GM19238 (cell line): Measurements from ENCODE around the gene ARL1.
"Not testable (repeated sequence)": the region's sequence is repeated elsewhere in the genome, so short reads cannot be mapped to it uniquely, and the experiment has no call there.

Experiments
- DNase-seq: peaks from one replicate; pipeline ENCODE4 v3.0.0; 2011; ENCODE audit warnings: low spot score; ENCODE audit not compliant: insufficient read length

Gene ARL1

DNA sequence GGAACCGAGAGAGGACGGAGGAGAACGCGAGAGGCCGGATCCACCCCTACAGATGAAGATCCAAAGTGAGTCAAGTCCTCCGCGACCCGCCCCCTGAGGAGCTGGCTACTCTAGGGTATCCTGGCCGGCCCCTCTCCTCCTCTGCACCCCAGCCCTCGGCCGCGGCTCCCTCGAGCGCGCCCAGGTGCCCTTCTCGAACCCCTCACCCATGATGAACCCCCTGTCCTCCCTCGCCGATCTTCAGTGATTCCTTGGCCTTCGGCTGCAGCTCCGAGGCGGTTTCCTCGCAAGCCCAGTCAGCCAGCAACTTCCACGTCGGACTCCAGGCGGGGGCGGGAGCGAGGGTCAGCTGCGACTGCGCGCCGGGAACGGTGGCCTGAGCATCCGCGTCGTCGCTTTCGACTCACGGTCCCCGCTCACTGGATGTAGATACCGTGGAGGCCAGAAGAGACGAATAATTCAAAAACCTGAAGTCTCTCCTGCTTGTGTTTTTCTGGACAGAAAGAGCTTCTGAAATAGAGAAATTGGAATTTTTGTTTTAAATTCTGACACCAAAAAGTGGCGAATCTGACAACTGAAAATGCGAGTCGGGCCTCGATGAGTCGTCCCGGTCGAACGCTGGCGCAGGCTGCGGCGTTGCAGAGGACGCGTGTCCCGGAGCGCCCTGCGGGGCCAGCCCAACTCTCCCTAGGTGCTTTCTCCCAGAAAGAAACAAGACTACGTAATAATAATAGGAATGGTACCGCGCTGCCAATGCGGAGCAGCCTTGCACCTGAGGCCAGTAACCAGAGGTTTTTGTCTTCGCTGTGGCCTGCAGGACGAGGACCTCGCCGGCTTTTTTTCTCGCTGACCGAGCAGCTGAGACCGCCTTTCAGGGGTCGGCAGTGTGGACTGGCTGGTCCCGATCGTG, at the start of gene ARL1:
Gene ARL1, minus strand, starts transcription at position 337 of the 910 bp plus-strand sequence. Its CDS starts 127 bp downstream, at position 210.
- peak; percentile 72 for DNase-seq

DNA sequence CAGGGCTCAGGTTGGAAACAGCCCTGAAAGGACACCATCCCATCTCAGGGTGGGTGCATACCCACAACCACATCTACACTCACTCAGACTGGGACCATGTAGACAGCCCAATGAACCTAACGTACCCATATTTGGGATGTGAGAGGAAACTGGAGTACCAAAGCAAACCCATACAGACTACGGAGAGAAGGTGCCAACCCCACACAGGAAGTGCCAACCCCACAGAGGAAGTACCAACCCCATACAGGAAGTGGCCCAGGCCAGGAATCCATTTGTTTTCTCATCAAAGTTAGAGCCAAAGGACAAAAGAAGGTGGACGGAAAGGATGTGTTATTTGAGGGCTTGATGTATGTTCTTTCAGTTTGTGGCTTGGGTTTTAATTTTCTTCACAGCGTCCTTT, 48.1 kb upstream of the ARL1 start:
- DNase-seq, result no peak

DNA sequence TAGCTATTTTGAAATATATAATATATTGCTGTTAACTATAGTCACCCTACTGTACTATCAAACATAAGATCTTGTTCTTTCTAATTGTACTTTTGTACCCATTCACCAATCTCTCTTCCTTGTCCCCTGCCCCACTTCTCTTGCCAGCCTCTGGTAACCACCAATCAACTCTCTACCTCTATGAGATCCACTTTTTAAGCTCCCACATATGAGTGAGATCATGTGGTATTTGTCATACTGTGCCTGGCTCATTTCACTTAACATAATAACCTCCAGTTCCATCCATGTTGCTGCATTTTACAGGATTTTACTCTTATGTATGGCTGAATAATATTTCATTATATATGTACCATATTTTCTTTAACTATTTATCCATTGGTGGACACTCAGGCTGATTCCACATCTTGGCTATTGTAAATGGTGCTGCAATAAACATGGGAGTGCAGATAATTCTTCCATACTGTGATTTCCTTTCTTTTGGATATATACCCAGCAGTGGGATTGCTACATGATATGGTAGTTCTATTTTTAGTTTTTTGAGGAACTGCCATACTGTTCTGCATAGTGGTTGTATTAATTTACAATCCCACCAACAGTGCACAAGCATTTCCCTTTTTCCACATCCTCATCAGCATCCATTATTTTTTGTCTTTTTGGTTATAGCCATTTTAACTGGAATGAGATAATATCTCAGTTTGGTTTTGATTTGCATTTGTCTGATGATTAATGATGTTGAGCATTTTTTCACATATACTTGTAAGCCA, 34.1 kb upstream of the ARL1 start:
- DNase-seq, result no peak

DNA sequence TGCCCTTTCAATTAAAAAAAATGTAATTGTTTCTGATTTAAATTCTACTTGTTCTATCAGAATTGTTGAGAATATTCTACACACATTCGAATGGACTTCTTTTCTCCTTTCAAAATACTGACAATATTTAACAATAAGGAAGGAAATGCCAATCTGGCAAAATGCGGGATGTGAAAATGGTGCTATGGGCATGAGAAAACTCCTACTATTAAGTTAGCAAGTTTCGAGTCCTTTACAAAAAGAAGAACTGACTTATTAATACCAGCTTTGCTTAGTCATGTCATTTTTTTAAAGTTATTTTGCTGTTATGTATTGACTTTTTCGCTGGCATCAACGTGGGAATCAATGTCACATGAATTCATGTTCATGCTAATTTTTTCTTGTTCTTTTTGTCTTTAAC, 31.7 kb upstream of the ARL1 start:
- no peak for DNase-seq

DNA sequence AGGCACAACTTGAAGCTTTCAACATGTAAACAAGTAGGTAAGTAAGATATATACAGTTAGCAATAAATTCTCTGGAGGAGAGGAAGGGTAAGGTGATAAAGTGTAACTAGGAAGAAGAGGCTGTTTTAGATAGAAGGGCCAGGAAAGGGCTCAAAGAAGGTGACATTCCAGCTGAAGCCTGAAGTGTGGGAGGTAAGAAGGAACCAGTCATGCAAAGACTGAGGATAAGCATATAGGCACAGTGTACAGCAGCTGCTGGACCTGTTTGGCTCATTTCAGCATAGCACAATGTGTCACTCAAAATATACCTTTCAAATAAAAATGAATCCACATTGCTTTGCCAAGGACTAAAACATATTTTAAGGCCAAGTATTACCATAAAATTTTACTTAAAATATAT, 28.6 kb upstream of the ARL1 start:
- no peak for DNase-seq

DNA sequence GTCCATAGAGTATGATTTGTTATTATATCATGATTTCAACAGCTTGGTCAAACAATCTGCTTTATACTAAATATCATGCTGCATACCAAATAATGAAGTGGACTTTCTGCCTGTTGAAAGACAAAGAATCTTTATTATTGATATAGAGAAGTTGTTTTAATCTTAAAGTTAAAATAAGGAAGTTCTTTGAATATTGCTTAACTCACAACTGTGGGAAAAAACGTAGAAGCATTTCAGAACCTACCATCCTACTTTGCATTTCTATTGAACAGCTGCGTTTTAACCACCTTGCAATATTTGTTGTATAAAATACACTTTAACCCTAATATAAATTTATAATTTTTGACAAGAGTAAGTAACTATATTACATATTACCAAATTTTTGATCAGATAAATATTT, 22.9 kb upstream of the ARL1 start:
- DNase-seq, result no peak

DNA sequence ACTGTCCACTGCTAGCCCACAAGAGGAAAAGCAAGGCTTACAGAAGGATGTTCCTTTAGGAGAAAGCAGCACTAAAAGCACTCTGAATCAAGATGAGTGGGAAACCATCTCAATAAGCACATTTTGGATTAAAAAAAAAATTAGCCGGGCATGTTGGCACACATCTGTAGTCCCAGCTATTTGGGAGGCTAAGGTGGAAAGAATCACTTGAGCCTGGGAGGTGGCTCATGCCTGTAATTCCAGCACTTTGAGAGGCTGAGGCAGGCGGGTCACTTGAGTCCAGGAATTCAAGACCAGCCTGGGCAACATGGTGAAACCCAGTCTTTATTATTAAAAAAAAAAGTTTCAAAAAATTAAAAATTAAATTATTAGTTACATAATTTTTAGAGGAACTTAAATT, 17.0 kb upstream of the ARL1 start:
- no peak for DNase-seq

DNA sequence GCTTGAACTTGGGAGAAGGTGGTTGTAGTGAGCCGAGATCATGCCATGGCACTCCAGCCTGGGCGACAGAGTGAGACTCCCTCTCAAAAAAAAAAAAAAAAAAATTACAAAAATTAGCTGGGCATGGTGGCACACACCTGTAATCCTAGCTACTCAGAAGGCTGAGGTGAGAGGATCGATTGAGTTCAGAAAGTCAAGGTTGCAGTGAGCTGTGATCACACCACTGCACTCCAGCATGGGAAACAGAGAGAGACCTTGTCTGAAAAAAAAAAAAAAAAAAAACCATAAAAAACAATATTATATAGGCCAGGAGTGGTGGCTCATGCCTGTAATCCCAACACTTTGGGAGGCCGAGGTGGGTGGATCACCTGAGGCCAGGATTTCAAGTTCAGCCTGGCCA, 14.5 kb upstream of the ARL1 start:
- DNase-seq, result not testable (repeated sequence)

DNA sequence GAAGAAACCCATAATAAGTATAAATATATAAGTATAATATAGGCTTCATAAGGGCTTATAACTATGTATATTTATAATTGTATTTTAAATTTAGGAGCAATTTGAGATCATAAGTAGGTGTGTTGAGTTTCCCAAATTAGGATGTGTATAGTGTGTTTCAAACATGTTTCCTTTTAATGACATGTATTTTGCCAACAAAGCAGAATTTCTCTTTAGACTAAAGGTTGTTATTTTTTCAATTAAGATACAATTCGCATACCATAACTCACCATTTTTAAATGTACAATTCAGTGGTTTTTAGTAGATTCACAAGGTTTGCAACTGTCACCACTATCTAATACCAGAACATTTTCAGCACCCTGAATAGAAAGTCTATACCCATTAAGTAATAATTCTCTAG, 7.7 kb upstream of the ARL1 start:
- DNase-seq, result no peak

DNA sequence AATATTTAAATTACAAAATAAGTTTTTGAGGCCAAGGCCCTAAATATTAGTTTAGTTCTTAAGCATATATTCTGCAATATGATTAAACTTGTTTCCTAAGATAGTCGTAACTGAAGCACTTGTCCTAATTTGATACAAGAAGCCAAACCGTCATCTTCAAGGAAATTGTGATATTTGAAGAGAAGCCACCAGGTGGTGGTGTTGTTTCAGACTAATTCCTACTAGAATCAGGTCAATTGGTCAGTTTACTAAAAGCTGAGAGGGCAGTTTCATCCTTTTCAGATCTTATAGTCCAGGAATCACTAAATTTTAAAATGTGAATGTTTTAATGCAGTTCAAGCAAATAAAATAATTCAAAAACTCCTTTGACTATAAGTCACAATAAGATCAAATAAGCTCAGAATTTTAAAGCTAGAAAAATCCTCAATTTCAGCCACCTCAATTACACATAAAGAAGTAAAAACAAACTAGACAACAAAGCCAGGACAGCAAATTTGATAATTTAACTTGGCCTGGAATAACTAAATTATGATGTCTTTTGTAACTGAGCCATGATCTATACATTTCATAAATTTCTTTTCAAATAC, 7.1 kb upstream of the ARL1 start:
- peak; percentile 15 for DNase-seq

DNA sequence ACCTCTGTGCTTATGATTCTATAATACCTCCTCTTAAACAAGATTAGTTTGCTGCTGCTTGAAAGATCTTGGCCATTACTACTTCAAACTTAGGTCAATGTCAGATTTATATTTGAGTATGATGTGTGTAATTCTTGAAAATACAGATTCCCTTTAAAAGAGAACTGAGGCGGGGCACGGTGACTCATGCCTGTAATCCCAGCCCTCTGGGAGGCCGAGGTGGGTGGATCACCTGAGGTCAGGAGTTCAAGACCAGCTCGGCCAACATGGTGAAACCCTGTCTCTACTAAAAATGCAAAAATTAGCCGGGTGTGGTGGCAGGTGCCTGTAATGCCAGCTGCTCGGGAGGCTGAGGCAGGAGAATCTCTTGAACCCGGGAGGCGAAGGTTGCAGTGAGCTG, 2.6 kb upstream of the ARL1 start:
- DNase-seq, result not testable (repeated sequence)

DNA sequence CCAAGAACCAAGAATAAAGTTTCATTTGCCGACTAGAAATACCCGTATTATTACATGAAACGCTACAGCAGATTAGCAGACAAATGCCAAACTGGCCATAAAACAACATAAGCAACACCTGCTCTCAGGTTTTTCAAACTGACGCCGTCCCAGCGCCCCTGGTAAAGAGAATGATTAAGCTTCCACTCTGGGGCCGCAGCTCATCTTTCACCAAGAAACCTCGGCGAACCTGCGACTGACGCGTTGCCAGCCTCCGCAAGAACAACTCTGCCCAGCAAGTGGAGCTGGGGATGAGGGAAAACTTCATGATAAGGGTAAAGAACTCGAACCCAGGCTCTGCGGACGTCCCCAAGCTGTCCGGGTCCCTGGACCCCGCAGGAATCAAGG, 530 bp downstream of the ARL1 start:
- DNase-seq, result no peak

DNA sequence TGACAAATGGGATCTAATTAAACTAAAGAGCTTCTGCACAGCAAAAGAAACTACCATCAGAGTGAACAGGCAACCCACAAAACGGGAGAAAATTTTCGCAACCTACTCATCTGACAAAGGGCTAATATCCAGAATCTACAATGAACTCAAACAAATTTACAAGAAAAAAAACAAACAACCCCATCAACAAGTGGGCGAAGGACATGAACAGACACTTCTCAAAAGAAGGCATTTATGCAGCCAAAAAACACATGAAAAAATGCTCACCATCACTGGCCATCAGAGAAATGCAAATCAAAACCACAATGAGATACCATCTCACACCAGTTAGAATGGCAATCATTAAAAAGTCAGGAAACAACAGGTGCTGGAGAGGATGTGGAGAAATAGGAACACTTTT, 16.4 kb downstream of the ARL1 start:
- not testable (repeated sequence) for DNase-seq

DNA sequence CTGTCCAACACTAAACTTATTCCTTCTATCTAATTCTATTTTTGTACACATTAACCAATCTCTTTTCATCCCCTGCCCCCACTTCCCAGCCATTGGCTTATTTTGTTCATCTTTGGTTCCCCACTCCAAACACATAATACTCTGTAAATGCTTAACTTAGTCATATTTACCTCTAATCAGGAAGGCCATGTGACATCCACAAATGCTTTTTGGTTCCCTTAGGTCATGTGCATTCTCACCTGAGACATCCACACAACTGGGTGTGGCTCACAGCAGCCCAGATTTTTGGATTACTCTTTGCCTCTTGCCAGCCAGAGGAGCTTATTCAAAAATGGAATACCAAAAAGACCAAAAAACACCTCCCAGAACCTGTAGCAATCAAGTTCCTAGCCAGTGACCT, 28.4 kb downstream of the ARL1 start:
- DNase-seq, result no peak

DNA sequence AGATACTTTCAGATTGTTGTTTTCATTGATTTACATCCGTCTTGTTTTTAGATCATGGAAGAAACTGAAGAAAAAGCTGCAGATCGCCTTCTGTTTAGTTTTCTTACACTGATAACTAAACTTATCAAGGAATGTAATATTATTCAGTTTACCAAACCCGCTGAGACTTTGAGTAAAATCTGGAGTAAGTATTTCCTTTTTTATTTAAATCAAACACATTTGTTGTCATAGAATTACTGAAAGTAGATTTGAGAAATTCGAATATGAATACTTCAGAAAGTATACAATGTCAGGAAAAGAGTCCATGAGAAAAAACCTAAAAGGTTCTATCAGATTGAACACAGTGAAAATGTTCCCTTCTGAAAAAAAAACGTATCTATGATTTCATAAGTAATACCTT, 32.0 kb downstream of the ARL1 start:
- no peak for DNase-seq

DNA sequence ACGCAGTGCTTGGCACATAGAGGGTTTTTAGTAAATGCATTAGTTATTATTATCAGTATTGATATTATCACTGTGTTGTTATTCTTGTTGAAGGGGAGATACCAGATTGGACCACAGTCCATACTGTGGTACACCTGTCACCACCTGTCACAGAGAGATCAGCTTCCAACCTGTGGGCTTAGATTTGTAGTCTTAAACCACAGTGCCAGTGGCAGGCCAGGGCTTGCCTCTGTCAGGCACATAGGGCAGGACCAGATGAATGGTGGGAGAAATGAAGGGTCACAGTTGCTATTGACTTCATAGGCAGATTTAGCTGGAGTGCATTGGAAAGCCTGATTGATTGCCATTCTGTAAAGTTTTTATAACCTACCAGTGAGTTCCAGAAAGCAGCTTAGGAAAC, 35.1 kb downstream of the ARL1 start:
- no peak for DNase-seq

DNA sequence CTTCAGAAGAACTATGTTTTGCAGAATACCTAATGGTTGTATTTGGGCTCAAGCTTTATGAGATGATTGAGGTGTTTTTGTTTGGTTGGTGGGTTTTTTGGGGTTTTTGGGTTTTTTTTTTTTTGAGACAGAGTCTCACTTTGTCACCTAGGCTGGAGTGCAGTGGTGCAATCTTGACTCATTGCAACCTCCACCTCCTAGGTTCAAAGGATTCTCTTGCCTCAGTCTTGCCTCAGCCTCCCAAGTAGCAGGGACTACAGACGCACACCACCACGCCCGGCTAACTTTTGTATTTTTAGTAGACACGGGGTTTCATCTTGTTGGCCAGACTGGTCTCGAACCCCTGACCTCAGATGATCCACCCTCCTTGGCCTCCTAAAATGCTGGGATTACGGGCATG, 39.6 kb downstream of the ARL1 start:
- DNase-seq, result no peak

DNA sequence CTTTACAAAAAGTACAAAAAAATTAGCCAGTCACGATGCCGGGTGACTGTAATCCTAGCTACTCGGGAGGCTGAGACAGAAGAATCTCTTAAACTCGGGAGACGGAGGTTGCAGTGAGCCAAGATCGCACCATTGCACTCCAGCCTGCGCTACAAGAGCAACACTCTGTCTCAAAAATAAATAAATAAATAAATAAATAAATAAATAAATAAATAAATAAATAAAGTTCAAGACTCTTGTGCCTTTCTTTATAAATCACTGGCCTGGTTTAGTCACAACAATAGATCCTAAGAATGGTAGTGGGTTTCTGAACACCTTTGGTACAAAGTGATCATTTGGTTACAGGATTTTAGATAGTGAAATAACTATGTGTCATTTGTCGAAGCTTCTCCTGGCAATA, 46.1 kb downstream of the ARL1 start:
- no peak for DNase-seq

DNA sequence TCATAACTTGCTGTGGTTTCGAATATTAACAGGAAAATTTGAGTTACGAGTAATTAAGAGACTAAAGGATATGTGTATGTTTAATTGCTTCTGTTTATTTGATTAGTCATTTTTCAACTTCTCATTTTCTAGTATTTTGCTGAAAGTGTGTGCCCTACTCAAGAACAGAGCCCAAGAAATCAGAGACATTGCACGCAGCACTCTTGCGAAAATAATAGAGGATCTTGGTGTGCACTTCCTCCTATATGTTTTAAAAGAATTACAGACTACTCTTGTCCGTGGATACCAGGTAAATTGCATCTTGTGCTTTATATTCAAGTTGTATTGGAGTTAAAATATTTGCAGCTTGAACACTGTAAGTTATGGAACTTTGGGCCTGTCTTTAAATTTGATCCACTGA, 50.8 kb downstream of the ARL1 start:
- no peak for DNase-seq

DNA sequence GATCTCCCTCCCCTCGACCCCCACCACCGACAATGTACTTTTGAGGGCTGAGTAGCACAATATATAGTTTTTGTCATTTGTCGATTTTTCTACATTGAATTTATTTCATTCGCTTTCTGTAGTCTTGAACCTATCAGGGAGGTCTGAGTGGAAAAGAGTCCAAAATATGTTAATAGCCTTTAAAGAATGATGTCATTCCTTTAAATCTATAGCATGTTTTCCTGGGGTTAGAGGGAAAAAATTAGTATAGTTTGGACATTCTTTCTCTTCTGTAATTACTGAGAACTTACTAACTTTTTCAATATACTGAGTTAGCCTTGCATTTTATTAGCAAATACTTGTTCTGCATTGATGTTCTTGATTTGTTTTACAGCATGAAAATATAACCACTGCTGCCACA, 55.9 kb downstream of the ARL1 start:
- no peak for DNase-seq

DNA sequence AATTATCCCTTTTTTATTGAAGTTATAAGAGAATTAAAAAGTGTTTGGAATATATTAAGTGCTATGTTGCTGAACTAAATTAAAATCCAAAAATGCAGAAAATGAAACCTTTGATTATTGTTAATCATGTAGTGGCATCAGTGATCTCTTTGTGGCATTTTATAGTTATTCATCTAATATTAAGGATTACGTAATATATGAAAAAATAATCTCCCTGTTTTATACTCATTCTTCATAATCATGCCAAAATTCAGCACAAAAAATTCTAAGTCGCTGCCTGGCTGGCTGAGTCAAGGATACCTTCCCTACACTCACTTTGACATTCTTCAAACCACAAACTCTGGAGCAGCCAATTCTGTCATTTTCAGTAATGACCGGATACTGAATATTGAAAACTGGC, 63.7 kb downstream of the ARL1 start:
- DNase-seq, result no peak
